Stomach (tissue), 9 donors: ENCODE data around the gene CENPA. TPM values are rescaled to one million over a fixed set of nuclear protein-coding genes. Genes with fewer than 3 reads are reported as not detected.

Experiments
- DNase-seq, 2 donors: peaks; one replicate each; pipeline versions ENCODE4 v3.0.0 to v3.0.0-alpha.2; 2013 to 2019
- H3K27ac ChIP-seq, 5 donors: fragments of 200-600 bp in 4 of 5; sonication (generic) in 4 of 5; one replicate each; pipeline ENCODE4 v1.5.1; 2013 to 2019; ENCODE audit warnings: mild to moderate bottlenecking in 1 of 5, moderate library complexity in 1 of 5
- H3K27me3 ChIP-seq, 3 donors: fragments of 200-600 bp; sonication (generic); one replicate each; pipeline ENCODE4 v1.5.1; 2017 to 2019; ENCODE audit warnings: mixed run types in 1 of 3
- H3K36me3 ChIP-seq, 4 donors: fragments of 200-600 bp; sonication (generic); 1 replicate in 3 of 4; 2 replicates in 1 of 4; pipeline ENCODE4 v1.5.1; 2016 to 2019
- H3K4me1 ChIP-seq, 4 donors: fragments of 200-600 bp; sonication (generic); one replicate each; pipeline ENCODE4 v1.5.1; 2016 to 2019
- H3K4me3 ChIP-seq, 4 donors: fragments of 200-600 bp; sonication (generic) in 3 of 4; one replicate each; pipeline ENCODE4 v1.5.1; 2016 to 2019; ENCODE audit warnings: mild to moderate bottlenecking in 1 of 4
- H3K9me3 ChIP-seq, 4 donors: fragments of 200-600 bp; sonication (generic); one replicate each; pipeline ENCODE4 v1.5.1; 2016 to 2019
- CTCF ChIP-seq, 7 experiments: fragments of 450-650 bp in 4 of 7; fragments of 200-600 bp in 3 of 7; sonication (generic) in 3 of 7; IDR thresholded peaks; one replicate each; pipeline ENCODE4 v1.5.1; 2016 to 2019; ENCODE audit warnings: antibody characterized with exemption in 7 of 7, control low read depth in 2 of 7, mild to moderate bottlenecking in 1 of 7
- EP300 ChIP-seq: sonication (generic); formaldehyde crosslinking; IDR thresholded peaks from one replicate; pipeline ENCODE4 v1.6.1; 2017; ENCODE audit warnings: antibody characterized with exemption
- POLR2A ChIP-seq, 4 donors: fragments of 450-650 bp; IDR thresholded peaks; one replicate each; pipeline ENCODE4 v1.6.1; 2016; ENCODE audit warnings: antibody characterized with exemption in 4 of 4, control low read depth in 2 of 4, mild to moderate bottlenecking in 1 of 4, moderate library complexity in 1 of 4
- POLR2AphosphoS5 ChIP-seq, 3 donors: sonication (generic); formaldehyde crosslinking; IDR thresholded peaks; one replicate each; pipeline ENCODE4 v1.6.1; 2016; ENCODE audit warnings: antibody characterized with exemption in 3 of 3
- WGBS, 5 donors: extraction: QIAGEN DNeasy Blood & Tissue Kit in 3 of 5; methylation state at CpG; one replicate each; pipeline versions ENCODE4 v1.1.5 to v1.1.7; 2013 to 2018; 5-methylcytosine and 5-hydroxymethylcytosine counted together
- intact Hi-C: fragments of 100-400 bp; cut with DNase I; formaldehyde crosslinking; loops from one replicate; pipeline ENCODE4 v1.15.1; 2023; ENCODE audit warnings: low total_unique reads
- polyA plus RNA-seq, 3 donors: library from polyadenylated mRNA; stranded (reverse); fragments of 200-250 nt; gene quantifications; one replicate each; pipeline ENCODE4 v1.2.3, GENCODE V29; 2013
- total RNA-seq, 5 donors: library from RNA; depleted of rRNA; stranded (reverse); fragments of >200 nt; gene quantifications; one replicate each; pipeline versions ENCODE4 v1.1.0 to v1.2.3, GENCODE V29; 2014 to 2016
- donor health status: healthy with polysubstance abuse.
- donor health status: Bipolar disorder and iron deficiency.
- donor health status: healthy.

CENPA gene
- total and polyA plus RNA-seq, 8 donors = 2.0 to 4.0 (median 2.7) TPM; not detected in 4

GRCh38 chr2:26807788-26808460, 22.1 kb downstream of the CENPA start:
- no peaks in the 10 kb centered on the region for H3K9me3 ChIP-seq
- H3K4me1 ChIP-seq = no peaks in the 10 kb centered on the region
- TF ChIP-seq EP300 = no peak
- no peak for TF ChIP-seq POLR2AphosphoS5 (IDR thresholded peaks at IDR 0.05)
- no peak for TF ChIP-seq CTCF (IDR thresholded peaks at IDR 0.05)
- no peak for TF ChIP-seq POLR2A (IDR thresholded peaks at IDR 0.05)
- intact Hi-C loops = no loop called here
- H3K27ac ChIP-seq = no peak overlapping the region
- H3K4me3 ChIP-seq = no peak overlapping the region
- 48 to 59% (median 54%) methylated on average over 2 of the region's 2 CpGs for WGBS, 5 donors
- H3K36me3 ChIP-seq = no peaks in the 10 kb centered on the region
- peak in 1 of 2 donors; percentile 22 for DNase-seq
- peaks cover 0 to 23% (median 0%) of the 10 kb centered on the region in 3 donors for H3K27me3 ChIP-seq

- Histone ChIP-seq H3K4me3 (no peak overlapping the region), H3K4me1 (no peaks in the 10 kb centered on the region), H3K27me3 (peaks cover 0 to 36% (median 0%) of the 10 kb centered on the region in 3 donors), H3K9me3 (no peaks in the 10 kb centered on the region), H3K27ac (no peak overlapping the region), H3K36me3 (no peaks in the 10 kb centered on the region)
- TF ChIP-seq EP300 (no peak), CTCF (IDR thresholded peaks at IDR 0.05) (no peak), POLR2AphosphoS5 (IDR thresholded peaks at IDR 0.05) (no peak), POLR2A (IDR thresholded peaks at IDR 0.05) (no peak)
- WGBS, 5 donors = 80 to 93% (median 87%) methylated on average over 3 of the region's 3 CpGs
- intact Hi-C loops = no loop called here
- DNase-seq = no peak
Observed at GRCh38 chr2:26809211-26809610, 23.4 kb downstream of the CENPA start.

- TF ChIP-seq POLR2A (IDR thresholded peaks at IDR 0.05) (no peak), POLR2AphosphoS5 (IDR thresholded peaks at IDR 0.05) (no peak), EP300 (no peak), CTCF (IDR thresholded peaks at IDR 0.05) (no peak)
Observed at GRCh38 chr2:26809876-26810577, 24.2 kb downstream of the CENPA start.

GRCh38 chr2:26811261-26811660, 25.4 kb downstream of the CENPA start:
- no peak for DNase-seq
- intact Hi-C loops = no loop called here
- TF ChIP-seq EP300 (no peak), CTCF (IDR thresholded peaks at IDR 0.05) (no peak)
- peaks cover 0 to 55% (median 0%) of the 10 kb centered on the region in 3 donors for H3K27me3 ChIP-seq
- no peak overlapping the region for H3K27ac ChIP-seq
- H3K4me3 ChIP-seq = no peak overlapping the region
- 75 to 88% (median 77%) methylated on average over 8 of the region's 8 CpGs for WGBS, 5 donors
- H3K4me1 ChIP-seq = no peaks in the 10 kb centered on the region
- no peaks in the 10 kb centered on the region for H3K9me3 ChIP-seq
- no peaks in the 10 kb centered on the region for H3K36me3 ChIP-seq

More at GRCh38 chr2:26809876-26810577, 24.2 kb downstream of the CENPA start:
- peaks cover 0 to 44% (median 0%) of the 10 kb centered on the region in 3 donors for H3K27me3 ChIP-seq
- no peak overlapping the region for H3K4me3 ChIP-seq
- H3K27ac ChIP-seq = no peak overlapping the region
- H3K36me3 ChIP-seq = no peaks in the 10 kb centered on the region
- peak in 1 of 2 donors; percentile 18 for DNase-seq
- no peaks in the 10 kb centered on the region for H3K4me1 ChIP-seq
- H3K9me3 ChIP-seq = no peaks in the 10 kb centered on the region
- intact Hi-C loops = no loop called here
- whole genome bisulfite sequencing, 5 donors = 44 to 62% (median 51%) methylated on average over 6 of the region's 6 CpGs
